ENCODE measurements around the gene TNFRSF14. TPM values are rescaled to one million over a fixed set of nuclear protein-coding genes. Genes with fewer than 3 reads are reported as not detected.

Gene TNFRSF14
- total RNA-seq, 1 donor from 2014 or later: 0.36 TPM

GRCh38 chr1:2595261-2595811 is 39.2 kb downstream of the TNFRSF14 start:
- no peaks in the 10 kb centered on the region for H3K9me3 ChIP-seq (ENCODE audit: insufficient read depth, low read depth, low read length)
- H3K4me1 Mint-ChIP-seq (ENCODE audit: low read depth, unreplicated experiment): no peaks in the 10 kb centered on the region
- DNase-seq (ENCODE audit: low read depth): no peak
- H3K27ac ChIP-seq (ENCODE audit: low read depth, low read length): no peak overlapping the region
- FAIRE-seq: no peak
- H3K36me3 ChIP-seq (ENCODE audit: insufficient read depth, low read length): no peaks in the 10 kb centered on the region
- H3K4me2 ChIP-seq (ENCODE audit: low read length): no peak overlapping the region
- no peaks in the 10 kb centered on the region for H3K79me2 ChIP-seq (ENCODE audit: insufficient read depth, low read length)
- H3K27me3 ChIP-seq (ENCODE audit: insufficient read depth, low read length): no peaks in the 10 kb centered on the region
- H3K4me3 Mint-ChIP-seq (ENCODE audit: unreplicated experiment): no peak overlapping the region
- no peak overlapping the region for H3K4me3 ChIP-seq (ENCODE audit: insufficient read depth, low read depth, low read length)
- H3K27ac Mint-ChIP-seq (ENCODE audit: unreplicated experiment): no peak overlapping the region
- H3K4me1 ChIP-seq (ENCODE audit: insufficient read depth, low read length): peaks cover 3% of the 10 kb centered on the region
- no peak overlapping the region for H2AFZ ChIP-seq (ENCODE audit: low read depth, low read length)
- H4K20me1 ChIP-seq (ENCODE audit: insufficient read depth, low read length): no peaks in the 10 kb centered on the region
- no peaks in the 10 kb centered on the region for H3K27me3 Mint-ChIP-seq (ENCODE audit: low read depth, unreplicated experiment)
- TF ChIP-seq, protein P1, sequence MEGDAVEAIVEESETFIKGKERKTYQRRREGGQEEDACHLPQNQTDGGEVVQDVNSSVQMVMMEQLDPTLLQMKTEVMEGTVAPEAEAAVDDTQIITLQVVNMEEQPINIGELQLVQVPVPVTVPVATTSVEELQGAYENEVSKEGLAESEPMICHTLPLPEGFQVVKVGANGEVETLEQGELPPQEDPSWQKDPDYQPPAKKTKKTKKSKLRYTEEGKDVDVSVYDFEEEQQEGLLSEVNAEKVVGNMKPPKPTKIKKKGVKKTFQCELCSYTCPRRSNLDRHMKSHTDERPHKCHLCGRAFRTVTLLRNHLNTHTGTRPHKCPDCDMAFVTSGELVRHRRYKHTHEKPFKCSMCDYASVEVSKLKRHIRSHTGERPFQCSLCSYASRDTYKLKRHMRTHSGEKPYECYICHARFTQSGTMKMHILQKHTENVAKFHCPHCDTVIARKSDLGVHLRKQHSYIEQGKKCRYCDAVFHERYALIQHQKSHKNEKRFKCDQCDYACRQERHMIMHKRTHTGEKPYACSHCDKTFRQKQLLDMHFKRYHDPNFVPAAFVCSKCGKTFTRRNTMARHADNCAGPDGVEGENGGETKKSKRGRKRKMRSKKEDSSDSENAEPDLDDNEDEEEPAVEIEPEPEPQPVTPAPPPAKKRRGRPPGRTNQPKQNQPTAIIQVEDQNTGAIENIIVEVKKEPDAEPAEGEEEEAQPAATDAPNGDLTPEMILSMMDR (IDR thresholded peaks at IDR 0.05; ENCODE audit: insufficient read depth, low read depth, low read length): no peak
- no peak for TF ChIP-seq EZH2 (IDR thresholded peaks at IDR 0.05; ENCODE audit: insufficient read depth, low read length)
- H3K9ac ChIP-seq (ENCODE audit: low read length): no peak overlapping the region
- peaks cover 3% of the 10 kb centered on the region for H3K9me3 Mint-ChIP-seq (ENCODE audit: unreplicated experiment)
- peaks cover 2% of the 10 kb centered on the region for H3K36me3 Mint-ChIP-seq (ENCODE audit: low read depth, unreplicated experiment)

GRCh38 chr1:2595812-2596529 is 39.8 kb downstream of the TNFRSF14 start:
- H3K4me2 ChIP-seq (ENCODE audit: low read length): no peak overlapping the region
- H3K4me3 ChIP-seq (ENCODE audit: insufficient read depth, low read depth, low read length): no peak overlapping the region
- H3K27ac ChIP-seq (ENCODE audit: low read depth, low read length): no peak overlapping the region
- H3K27ac Mint-ChIP-seq (ENCODE audit: unreplicated experiment): no peak overlapping the region
- peaks cover 3% of the 10 kb centered on the region for H3K9me3 Mint-ChIP-seq (ENCODE audit: unreplicated experiment)
- H3K79me2 ChIP-seq (ENCODE audit: insufficient read depth, low read length): no peaks in the 10 kb centered on the region
- no peak overlapping the region for H3K4me3 Mint-ChIP-seq (ENCODE audit: unreplicated experiment)
- H3K36me3 Mint-ChIP-seq (ENCODE audit: low read depth, unreplicated experiment): peaks cover 2% of the 10 kb centered on the region
- H3K27me3 Mint-ChIP-seq (ENCODE audit: low read depth, unreplicated experiment): peaks cover 2% of the 10 kb centered on the region
- no peak overlapping the region for H2AFZ ChIP-seq (ENCODE audit: low read depth, low read length)
- no peaks in the 10 kb centered on the region for H4K20me1 ChIP-seq (ENCODE audit: insufficient read depth, low read length)
- no peaks in the 10 kb centered on the region for H3K27me3 ChIP-seq (ENCODE audit: insufficient read depth, low read length)
- FAIRE-seq: no peak
- peaks cover 3% of the 10 kb centered on the region for H3K4me1 ChIP-seq (ENCODE audit: insufficient read depth, low read length)
- no peaks in the 10 kb centered on the region for H3K4me1 Mint-ChIP-seq (ENCODE audit: low read depth, unreplicated experiment)
- H3K9me3 ChIP-seq (ENCODE audit: insufficient read depth, low read depth, low read length): no peaks in the 10 kb centered on the region
- no peak for TF ChIP-seq EZH2 (IDR thresholded peaks at IDR 0.05; ENCODE audit: insufficient read depth, low read length)
- TF ChIP-seq, protein P1 (IDR thresholded peaks at IDR 0.05; ENCODE audit: insufficient read depth, low read depth, low read length): no peak
- H3K36me3 ChIP-seq (ENCODE audit: insufficient read depth, low read length): no peaks in the 10 kb centered on the region
- H3K9ac ChIP-seq (ENCODE audit: low read length): no peak overlapping the region
- no peak for DNase-seq (ENCODE audit: low read depth)
